LNCaP clone FGC (cell line): ENCODE measurements around the gene MAP3K19.
"Not testable (repeated sequence)": the region's sequence is repeated elsewhere in the genome, so short reads cannot be mapped to it uniquely, and the experiment has no call there.

Source experiments
- DNase-seq: peaks from one replicate; pipeline ENCODE4 v3.0.0-alpha.2; 2011; ENCODE audit warnings: low read depth
- H3K4me3 ChIP-seq: 2 replicates; pipeline ENCODE4 v1.5.1; 2011; ENCODE audit warnings: mild to moderate bottlenecking, low read depth, low read length, control low read depth
- CTCF ChIP-seq: IDR thresholded peaks from 2 replicates; pipeline ENCODE4 v1.5.1; 2012; ENCODE audit warnings: mild to moderate bottlenecking; ENCODE audit not compliant: control insufficient read depth, insufficient read depth; ENCODE audit errors: extremely low read depth

Gene MAP3K19

GRCh38 chr2:134975281-134976009, 71.8 kb downstream of the MAP3K19 start:
- no peak overlapping the region for H3K4me3 ChIP-seq
- no peak for TF ChIP-seq CTCF
- DNase-seq: no peak

GRCh38 chr2:134973241-134974138, 73.8 kb downstream of the MAP3K19 start:
- no peak for TF ChIP-seq CTCF
- no peak overlapping the region for H3K4me3 ChIP-seq
- no peak for DNase-seq

- H3K4me3 ChIP-seq, DNase-seq: not testable (repeated sequence)
Observed at GRCh38 chr2:134967166-134967565, 80.1 kb downstream of the MAP3K19 start.

- H3K4me3 ChIP-seq: no peak overlapping the region
- TF ChIP-seq CTCF: no peak
Observed at GRCh38 chr2:134957477-134957876, 89.8 kb downstream of the MAP3K19 start.

GRCh38 chr2:134955744-134956143, 91.5 kb downstream of the MAP3K19 start:
- no peak for TF ChIP-seq CTCF
- peak; percentile 69 for DNase-seq
- no peak overlapping the region; the same call in 1 of the 2 replicates for H3K4me3 ChIP-seq

More at GRCh38 chr2:134957477-134957876, 89.8 kb downstream of the MAP3K19 start:
- DNase-seq: no peak

- TF ChIP-seq CTCF: no peak
- DNase-seq: no peak
- H3K4me3 ChIP-seq: no peak overlapping the region
Observed at GRCh38 chr2:134954065-134954464, 93.2 kb downstream of the MAP3K19 start.

GRCh38 chr2:134952608-134953007, 94.6 kb downstream of the MAP3K19 start:
- TF ChIP-seq CTCF: no peak
- DNase-seq: no peak
- no peak overlapping the region for H3K4me3 ChIP-seq
